Testis (tissue), 2 donors: ENCODE results near the gene FAM240B.

ENCODE experiments used
- POLR2A ChIP-seq: fragments of 450-650 bp; IDR thresholded peaks from one replicate; pipeline ENCODE4 v1.6.1; 2017; ENCODE audit warnings: antibody characterized with exemption, mild to moderate bottlenecking, moderate library complexity
- TF ChIP-seq, protein P1 (sequence below), 3 experiments: fragments of 450-650 bp in 2 of 3; fragments of 200-600 bp in 1 of 3; sonication (generic) in 1 of 3; IDR thresholded peaks; one replicate each; pipeline ENCODE4 v1.5.1; 2016 to 2019; ENCODE audit warnings: antibody characterized with exemption in 3 of 3, mild to moderate bottlenecking in 2 of 3, moderate library complexity in 1 of 3

DNA sequence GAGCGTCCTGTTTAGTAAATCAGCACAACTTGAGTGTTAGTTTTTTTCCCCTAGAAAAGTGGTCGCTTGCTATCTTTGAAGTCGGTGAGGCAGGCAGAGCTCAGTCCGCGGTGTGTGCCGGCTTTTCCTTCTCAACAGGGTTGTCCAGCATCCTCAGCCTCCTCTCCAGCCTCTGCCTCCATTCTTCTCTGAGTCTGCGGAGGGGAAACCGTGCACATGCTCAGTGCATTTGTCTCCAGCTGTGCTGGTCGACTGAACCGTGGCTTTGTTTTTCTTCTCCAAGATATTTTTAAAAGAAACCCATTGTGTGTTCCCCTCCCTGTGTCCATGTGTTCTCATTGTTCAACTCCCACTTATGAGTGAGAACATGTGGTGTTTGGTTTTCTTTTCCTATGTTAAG lies 25.3 kb downstream of the FAM240B start:
- TF ChIP-seq, protein P1, sequence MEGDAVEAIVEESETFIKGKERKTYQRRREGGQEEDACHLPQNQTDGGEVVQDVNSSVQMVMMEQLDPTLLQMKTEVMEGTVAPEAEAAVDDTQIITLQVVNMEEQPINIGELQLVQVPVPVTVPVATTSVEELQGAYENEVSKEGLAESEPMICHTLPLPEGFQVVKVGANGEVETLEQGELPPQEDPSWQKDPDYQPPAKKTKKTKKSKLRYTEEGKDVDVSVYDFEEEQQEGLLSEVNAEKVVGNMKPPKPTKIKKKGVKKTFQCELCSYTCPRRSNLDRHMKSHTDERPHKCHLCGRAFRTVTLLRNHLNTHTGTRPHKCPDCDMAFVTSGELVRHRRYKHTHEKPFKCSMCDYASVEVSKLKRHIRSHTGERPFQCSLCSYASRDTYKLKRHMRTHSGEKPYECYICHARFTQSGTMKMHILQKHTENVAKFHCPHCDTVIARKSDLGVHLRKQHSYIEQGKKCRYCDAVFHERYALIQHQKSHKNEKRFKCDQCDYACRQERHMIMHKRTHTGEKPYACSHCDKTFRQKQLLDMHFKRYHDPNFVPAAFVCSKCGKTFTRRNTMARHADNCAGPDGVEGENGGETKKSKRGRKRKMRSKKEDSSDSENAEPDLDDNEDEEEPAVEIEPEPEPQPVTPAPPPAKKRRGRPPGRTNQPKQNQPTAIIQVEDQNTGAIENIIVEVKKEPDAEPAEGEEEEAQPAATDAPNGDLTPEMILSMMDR (IDR thresholded peaks at IDR 0.05) = no peak
- TF ChIP-seq POLR2A = no peak
